PC-9 (cell line): ENCODE measurements around the gene FOXG1. TPM values are rescaled to one million over a fixed set of nuclear protein-coding genes. Genes with fewer than 3 reads are reported as not detected.

Experiments
- BruUV-seq: library from RNA; stranded (reverse); fragments of 400-500 nt; replicated peaks from 2 replicates; lab custom pipeline; 2021; lab: Mats Ljungman, UMichigan
- CTCF ChIA-PET: fragments of 300-600 bp; sonication (Branson Sonifier 250); formaldehyde crosslinking; loops from one replicate; lab custom pipeline; 2022; ENCODE audit warnings: antibody characterized with exemption; lab: Charles Lee
- POLR2A ChIA-PET: fragments of 300-600 bp; sonication (Branson Sonifier 250); formaldehyde crosslinking; loops from one replicate; lab custom pipeline; 2022; ENCODE audit warnings: antibody characterized with exemption; ENCODE audit not compliant: unreplicated experiment; lab: Charles Lee
- DNase-seq, 2 experiments: peaks; one replicate each; pipeline versions ENCODE4 v3.0.0 to v3.0.0-alpha.2; 2015 to 2022; ENCODE audit warnings: mixed read lengths in 1 of 2
- H2AFZ ChIP-seq: fragments of 200-600 bp; sonication (generic); 2 replicates; pipeline ENCODE4 v1.8.1; 2017; ENCODE audit warnings: antibody characterized with exemption
- H3F3A ChIP-seq: fragments of 200-600 bp; sonication (generic); 2 replicates; pipeline ENCODE4 v1.8.1; 2017; ENCODE audit warnings: antibody characterized with exemption, mild to moderate bottlenecking, low read depth; ENCODE audit not compliant: insufficient read depth
- H3K27ac ChIP-seq: fragments of 200-600 bp; sonication (generic); 2 replicates; pipeline ENCODE4 v1.6.1; 2016; ENCODE audit warnings: mixed run types
- H3K27me3 ChIP-seq: fragments of 200-600 bp; sonication (generic); 2 replicates; pipeline ENCODE4 v1.6.1; 2016; ENCODE audit warnings: low read depth, mixed run types; ENCODE audit not compliant: insufficient read depth
- H3K36me3 ChIP-seq: fragments of 200-600 bp; sonication (generic); 2 replicates; pipeline ENCODE4 v1.6.1; 2016; ENCODE audit warnings: low read depth, mixed run types
- H3K4me1 ChIP-seq: fragments of 200-600 bp; sonication (generic); replicated peaks from 2 replicates; pipeline ENCODE4 v1.6.1; 2016; ENCODE audit warnings: mixed run types; ENCODE audit not compliant: insufficient read depth
- H3K4me2 ChIP-seq: fragments of 200-600 bp; sonication (generic); 2 replicates; pipeline ENCODE4 v1.6.1; 2017; ENCODE audit warnings: mixed run types
- H3K4me3 ChIP-seq: fragments of 200-600 bp; sonication (generic); 2 replicates; pipeline ENCODE4 v1.6.1; 2016; ENCODE audit warnings: mixed run types
- H3K79me2 ChIP-seq: fragments of 200-600 bp; sonication (generic); 2 replicates; pipeline ENCODE4 v1.6.1; 2017; ENCODE audit warnings: low read depth, mixed run types
- H3K9me2 ChIP-seq: fragments of 200-600 bp; sonication (generic); 2 replicates; pipeline ENCODE4 v1.8.1; 2017; ENCODE audit warnings: mild to moderate bottlenecking; ENCODE audit not compliant: insufficient read depth
- H3K9me3 ChIP-seq: fragments of 200-600 bp; sonication (generic); 2 replicates; pipeline ENCODE4 v1.8.1; 2016; ENCODE audit warnings: low read depth; ENCODE audit not compliant: insufficient read depth
- H4K20me1 ChIP-seq: fragments of 200-600 bp; sonication (generic); 2 replicates; pipeline ENCODE4 v1.8.1; 2017; ENCODE audit not compliant: insufficient read depth
- EZH2 ChIP-seq: fragments of 200-600 bp; sonication (generic); IDR thresholded peaks from 2 replicates; pipeline ENCODE4 v1.8.0; 2017; ENCODE audit warnings: antibody characterized with exemption, low read depth
- intact Hi-C: fragments of 100-400 bp; cut with micrococcal nuclease; formaldehyde crosslinking; loops from one replicate; pipeline ENCODE4 v1.10.0; 2022; ENCODE audit not compliant: unreplicated experiment
- total RNA-seq: library from RNA; stranded (reverse); gene quantifications from 2 replicates; pipeline ENCODE4 v1.2.3, GENCODE V29; 2021
- TF ChIP-seq, protein P1 (sequence below): fragments of 200-600 bp; sonication (generic); conservative IDR thresholded peaks from 2 replicates; pipeline ENCODE4 v1.6.1; 2017; ENCODE audit warnings: mixed run types, antibody characterized with exemption, mild to moderate bottlenecking, moderate library complexity

Gene FOXG1
- total RNA-seq, 1 experiment from 2014 or later: not detected

DNA sequence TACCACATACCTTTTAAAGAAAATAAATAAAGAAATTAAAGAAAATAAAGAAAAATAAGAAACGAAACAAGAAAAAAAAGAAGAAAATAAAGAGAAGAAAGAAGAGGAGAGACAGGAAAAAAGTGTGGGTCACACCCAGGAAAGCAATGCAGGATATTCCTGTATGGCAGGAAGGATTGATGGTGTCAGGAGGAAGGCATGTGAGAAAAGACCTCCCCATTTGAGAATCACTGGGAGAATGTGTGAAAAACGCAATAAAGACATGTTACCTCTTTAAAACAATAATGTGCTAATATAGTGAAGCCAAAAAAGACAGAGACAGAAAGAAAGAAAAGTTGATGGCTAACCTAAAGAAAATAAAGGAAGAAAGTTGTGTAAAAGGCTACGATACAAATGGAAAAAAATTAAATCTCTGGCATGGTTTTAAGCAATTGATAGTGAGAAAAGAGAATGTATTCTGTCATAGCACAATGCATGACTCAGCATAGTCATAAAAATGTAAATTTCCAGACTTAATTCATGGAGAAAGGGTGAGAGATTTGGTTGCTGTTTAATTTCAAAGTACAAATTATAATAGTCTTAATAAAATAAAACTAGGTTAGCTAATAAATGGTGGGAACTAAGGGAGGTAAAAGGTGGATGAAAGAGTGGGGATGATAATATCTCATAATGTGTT, 24.3 kb upstream of the FOXG1 start:
- BruUV-seq: no TSS peak
- peak overlapping the region; percentile 23; the same call in 1 of the 2 replicates for H3K27ac ChIP-seq
- ChIA-PET CTCF (no interaction called here), POLR2A (no interaction called here)
- H3K79me2 ChIP-seq: no peaks in the 10 kb centered on the region
- H3K4me2 ChIP-seq: no peak overlapping the region; the same call in 1 of the 2 replicates
- H3K4me1 ChIP-seq: 0 out of 2 replicates have a peak, but pooled peaks cover 8% of the 10 kb centered on the region
- TF ChIP-seq, protein P1, sequence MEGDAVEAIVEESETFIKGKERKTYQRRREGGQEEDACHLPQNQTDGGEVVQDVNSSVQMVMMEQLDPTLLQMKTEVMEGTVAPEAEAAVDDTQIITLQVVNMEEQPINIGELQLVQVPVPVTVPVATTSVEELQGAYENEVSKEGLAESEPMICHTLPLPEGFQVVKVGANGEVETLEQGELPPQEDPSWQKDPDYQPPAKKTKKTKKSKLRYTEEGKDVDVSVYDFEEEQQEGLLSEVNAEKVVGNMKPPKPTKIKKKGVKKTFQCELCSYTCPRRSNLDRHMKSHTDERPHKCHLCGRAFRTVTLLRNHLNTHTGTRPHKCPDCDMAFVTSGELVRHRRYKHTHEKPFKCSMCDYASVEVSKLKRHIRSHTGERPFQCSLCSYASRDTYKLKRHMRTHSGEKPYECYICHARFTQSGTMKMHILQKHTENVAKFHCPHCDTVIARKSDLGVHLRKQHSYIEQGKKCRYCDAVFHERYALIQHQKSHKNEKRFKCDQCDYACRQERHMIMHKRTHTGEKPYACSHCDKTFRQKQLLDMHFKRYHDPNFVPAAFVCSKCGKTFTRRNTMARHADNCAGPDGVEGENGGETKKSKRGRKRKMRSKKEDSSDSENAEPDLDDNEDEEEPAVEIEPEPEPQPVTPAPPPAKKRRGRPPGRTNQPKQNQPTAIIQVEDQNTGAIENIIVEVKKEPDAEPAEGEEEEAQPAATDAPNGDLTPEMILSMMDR: no peak
- TF ChIP-seq EZH2: no peak
- intact Hi-C loops: no loop called here
- H3K4me3 ChIP-seq: no peak overlapping the region
- no peaks in the 10 kb centered on the region for H3K9me2 ChIP-seq
- no peaks in the 10 kb centered on the region for H3K9me3 ChIP-seq
- DNase-seq: no peak
- H3K27me3 ChIP-seq: no peaks in the 10 kb centered on the region
- H2AFZ ChIP-seq: no peak overlapping the region
- H3F3A ChIP-seq: no peaks in the 10 kb centered on the region
- H4K20me1 ChIP-seq: no peaks in the 10 kb centered on the region
- H3K36me3 ChIP-seq: no peaks in the 10 kb centered on the region

DNA sequence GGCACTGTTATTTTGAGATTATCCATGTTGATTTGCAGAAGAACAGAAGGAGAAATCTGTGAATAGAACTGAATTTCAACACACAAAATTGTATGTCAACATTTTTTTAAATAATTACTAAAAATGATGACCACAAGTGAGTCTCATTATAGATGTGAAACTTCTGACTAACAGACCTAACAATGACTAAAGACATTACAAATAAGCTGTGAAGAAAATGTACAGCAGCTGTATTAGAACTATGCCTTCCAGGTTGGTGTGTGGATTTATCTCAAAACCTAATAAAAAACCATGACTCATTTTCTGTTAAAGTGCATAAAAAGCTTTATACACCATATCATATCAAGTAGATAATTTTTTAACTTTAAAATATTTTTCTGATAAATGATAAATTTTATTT, 22.5 kb upstream of the FOXG1 start:
- ChIA-PET CTCF (no interaction called here), POLR2A (no interaction called here)
- Histone ChIP-seq H3K9me3 (no peaks in the 10 kb centered on the region), H4K20me1 (no peaks in the 10 kb centered on the region), H3K4me2 (no peak overlapping the region), H3K4me1 (0 out of 2 replicates have a peak, but pooled peaks cover 8% of the 10 kb centered on the region), H3K9me2 (no peaks in the 10 kb centered on the region), H3F3A (no peaks in the 10 kb centered on the region), H3K27ac (no peak overlapping the region), H3K4me3 (no peak overlapping the region), H2AFZ (no peak overlapping the region), H3K36me3 (no peaks in the 10 kb centered on the region), H3K27me3 (no peaks in the 10 kb centered on the region), H3K79me2 (no peaks in the 10 kb centered on the region)
- no TSS peak for BruUV-seq
- no peak for TF ChIP-seq EZH2
- TF ChIP-seq, protein P1: no peak
- intact Hi-C loops: no loop called here
- DNase-seq: no peak

DNA sequence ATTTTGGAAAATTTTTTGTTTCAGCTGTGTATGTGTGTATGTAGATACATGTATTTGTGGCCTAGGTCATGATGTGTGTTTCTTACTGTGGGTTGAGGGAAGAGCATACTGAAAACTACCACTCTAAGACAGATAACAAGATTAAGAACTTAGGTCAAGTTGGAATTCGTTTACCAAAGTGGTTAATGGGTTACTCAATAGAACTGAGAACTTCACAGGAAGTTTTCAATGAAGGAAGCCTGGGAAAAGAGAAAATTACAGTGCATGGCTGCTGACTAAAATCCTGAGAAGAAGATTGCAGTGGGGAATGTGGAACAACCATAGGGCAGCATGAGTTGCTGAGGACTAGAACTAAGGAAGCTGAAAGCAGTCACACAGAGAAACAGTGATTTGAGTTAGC, 21.4 kb upstream of the FOXG1 start:
- H2AFZ ChIP-seq: no peak overlapping the region
- 0 out of 2 replicates have a peak, but pooled peaks cover 8% of the 10 kb centered on the region for H3K4me1 ChIP-seq
- no TSS peak for BruUV-seq
- no peak overlapping the region for H3K4me2 ChIP-seq
- intact Hi-C loops: no loop called here
- POLR2A ChIA-PET: no interaction called here
- H4K20me1 ChIP-seq: no peaks in the 10 kb centered on the region
- H3F3A ChIP-seq: no peaks in the 10 kb centered on the region
- no peak overlapping the region for H3K4me3 ChIP-seq
- CTCF ChIA-PET: no interaction called here
- DNase-seq: no peak
- no peak for TF ChIP-seq EZH2
- TF ChIP-seq, protein P1: no peak
- no peak overlapping the region for H3K27ac ChIP-seq
- no peaks in the 10 kb centered on the region for H3K36me3 ChIP-seq
- H3K27me3 ChIP-seq: no peaks in the 10 kb centered on the region
- no peaks in the 10 kb centered on the region for H3K9me2 ChIP-seq
- H3K9me3 ChIP-seq: no peaks in the 10 kb centered on the region
- no peaks in the 10 kb centered on the region for H3K79me2 ChIP-seq
